ENCODE results near the gene ZNF513.
"Not testable (repeated sequence)": the region's sequence is repeated elsewhere in the genome, so short reads cannot be mapped to it uniquely, and the experiment has no call there.

ZNF513 gene, protein sequence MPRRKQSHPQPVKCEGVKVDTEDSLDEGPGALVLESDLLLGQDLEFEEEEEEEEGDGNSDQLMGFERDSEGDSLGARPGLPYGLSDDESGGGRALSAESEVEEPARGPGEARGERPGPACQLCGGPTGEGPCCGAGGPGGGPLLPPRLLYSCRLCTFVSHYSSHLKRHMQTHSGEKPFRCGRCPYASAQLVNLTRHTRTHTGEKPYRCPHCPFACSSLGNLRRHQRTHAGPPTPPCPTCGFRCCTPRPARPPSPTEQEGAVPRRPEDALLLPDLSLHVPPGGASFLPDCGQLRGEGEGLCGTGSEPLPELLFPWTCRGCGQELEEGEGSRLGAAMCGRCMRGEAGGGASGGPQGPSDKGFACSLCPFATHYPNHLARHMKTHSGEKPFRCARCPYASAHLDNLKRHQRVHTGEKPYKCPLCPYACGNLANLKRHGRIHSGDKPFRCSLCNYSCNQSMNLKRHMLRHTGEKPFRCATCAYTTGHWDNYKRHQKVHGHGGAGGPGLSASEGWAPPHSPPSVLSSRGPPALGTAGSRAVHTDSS

DNA sequence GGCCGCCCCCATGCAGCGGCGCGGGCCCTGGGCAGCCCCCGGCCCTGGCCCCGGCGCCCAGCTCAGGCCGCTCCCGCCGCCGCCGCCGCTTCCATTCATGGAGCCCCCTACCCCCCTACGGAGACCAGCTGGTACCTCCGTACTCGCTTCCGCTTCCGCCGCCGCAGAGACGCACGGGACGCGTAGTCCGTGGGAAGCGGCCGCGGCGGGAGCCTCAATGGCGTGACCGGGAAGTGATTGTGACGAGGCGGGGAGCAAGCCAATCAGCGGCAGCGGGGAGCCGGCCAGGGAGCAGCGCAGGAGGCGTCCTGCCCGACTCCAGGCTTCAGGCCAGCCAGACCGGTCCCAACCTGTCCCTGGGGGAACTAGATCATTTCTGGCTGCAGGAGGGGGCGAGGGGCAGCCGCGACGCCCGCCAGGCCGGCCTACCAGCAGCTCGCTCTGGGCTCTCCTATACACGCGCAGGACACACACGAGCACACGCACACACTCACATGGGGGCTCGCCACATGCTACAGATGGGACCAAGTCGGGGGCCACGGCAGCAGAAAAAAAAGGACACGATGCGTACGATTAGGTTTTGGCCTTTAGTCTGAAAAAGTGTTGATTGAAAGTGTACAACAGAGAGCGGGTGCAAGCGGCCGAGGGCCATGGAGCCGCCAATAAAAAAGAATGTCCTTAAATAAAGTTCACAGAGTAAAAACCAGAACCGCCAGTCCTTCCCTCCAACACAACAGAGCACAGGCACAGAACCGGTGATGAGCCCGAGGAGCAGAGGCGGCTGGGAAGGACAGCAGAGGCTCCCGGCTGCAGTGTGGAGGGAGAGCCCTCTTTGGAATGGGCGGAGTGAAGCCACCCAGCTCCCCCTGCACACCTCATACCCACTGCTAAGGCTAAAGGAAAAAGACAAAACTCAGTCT, at the start of gene ZNF513:
ZNF513 (minus strand) TSS at position 109 of the 920 bp plus-strand sequence. CDS start 208 bp downstream, outside the sequence.
- peak; percentile 97 for DNase-seq (ENCODE audit: low read depth)

DNA sequence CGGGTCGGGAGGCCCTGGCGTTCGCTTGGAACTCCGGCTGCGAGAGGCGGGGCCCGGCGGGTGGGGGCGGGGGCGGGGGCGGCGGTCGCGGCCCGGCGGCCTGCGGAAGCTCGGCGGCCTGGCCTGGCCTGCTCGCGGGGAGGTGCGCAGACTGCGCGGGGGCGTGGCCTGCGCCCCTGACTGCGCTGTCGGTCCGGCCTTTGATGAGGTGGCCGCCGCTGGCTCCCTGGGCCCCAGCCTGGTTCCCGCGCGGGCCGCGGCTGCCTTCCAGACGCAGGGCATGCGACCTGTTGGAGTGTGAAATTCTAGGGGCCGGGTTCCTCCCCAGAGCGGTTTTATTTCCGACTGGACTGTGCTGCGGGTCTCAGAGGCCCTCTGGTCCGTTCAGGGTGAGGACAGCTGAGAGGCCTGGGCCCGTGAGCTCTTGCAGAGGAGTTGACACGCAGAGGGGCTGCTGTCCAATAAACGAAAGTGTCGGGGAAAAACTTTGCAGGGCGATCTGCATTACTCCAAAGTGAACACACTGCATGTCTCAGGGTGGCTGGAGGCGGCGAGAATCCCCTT, 48.5 kb upstream of the ZNF513 start:
- DNase-seq (ENCODE audit: low read depth) = peak; percentile 88

DNA sequence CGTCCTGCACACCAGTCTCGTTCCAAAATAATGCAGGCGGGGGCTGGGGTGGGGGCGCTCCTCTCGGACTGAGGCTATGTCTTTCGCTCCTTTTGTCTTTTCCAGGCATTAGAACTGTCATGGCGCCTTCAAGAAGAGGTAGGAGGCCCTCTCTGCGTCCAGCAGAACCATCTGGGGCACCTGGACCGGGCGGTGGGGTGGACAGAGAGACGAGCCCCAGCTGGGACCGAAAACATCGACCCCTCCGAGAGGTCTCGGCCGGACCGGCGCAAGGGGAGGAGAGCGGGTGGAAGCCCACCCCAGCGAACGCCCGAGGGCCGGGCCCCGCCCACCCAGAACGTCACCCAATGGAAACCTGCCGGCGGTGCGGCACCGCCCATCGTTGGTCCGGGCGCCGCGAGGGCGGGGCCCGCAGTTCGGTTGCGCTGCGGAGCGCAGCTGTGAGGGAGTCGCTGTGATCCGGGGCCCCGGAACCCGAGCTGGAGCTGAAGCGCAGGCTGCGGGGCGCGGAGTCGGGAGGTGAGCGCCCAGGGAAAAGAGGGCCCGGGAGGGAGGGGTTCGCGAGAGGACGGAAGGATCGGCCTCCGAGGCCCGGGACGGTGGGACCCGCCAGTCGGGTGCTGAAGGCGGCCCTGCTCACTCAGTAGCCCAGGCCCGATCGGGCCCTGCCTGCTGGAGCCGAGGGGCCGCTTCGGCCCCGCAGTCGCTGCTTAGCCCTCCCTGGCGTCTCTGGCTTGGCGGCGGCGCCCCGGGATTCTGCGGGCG, 47.9 kb upstream of the ZNF513 start, which contains the start of gene NRBP1:
NRBP1 (plus strand) TSS at position 419 of the 765 bp plus-strand sequence. CDS start 4,643 bp downstream, outside the sequence.
- DNase-seq (ENCODE audit: low read depth) = peak; percentile 86

DNA sequence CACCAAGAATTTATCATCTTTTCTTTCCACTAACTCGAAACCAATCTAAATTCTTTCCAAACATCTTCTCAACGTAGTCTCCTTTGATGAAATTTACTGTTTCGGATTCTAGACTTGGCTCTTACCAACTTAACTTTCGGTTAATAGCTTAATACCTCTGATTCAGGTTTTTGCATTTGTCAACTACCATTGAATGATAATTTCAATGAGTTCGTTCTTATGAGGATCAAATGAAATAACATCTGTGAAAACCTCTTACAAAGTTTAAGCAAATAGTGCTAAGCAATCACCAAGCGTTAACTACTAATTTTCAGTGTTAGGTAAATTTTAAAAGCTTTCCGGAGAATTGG, 47.3 kb upstream of the ZNF513 start:
- no peak for DNase-seq (ENCODE audit: low read depth)

DNA sequence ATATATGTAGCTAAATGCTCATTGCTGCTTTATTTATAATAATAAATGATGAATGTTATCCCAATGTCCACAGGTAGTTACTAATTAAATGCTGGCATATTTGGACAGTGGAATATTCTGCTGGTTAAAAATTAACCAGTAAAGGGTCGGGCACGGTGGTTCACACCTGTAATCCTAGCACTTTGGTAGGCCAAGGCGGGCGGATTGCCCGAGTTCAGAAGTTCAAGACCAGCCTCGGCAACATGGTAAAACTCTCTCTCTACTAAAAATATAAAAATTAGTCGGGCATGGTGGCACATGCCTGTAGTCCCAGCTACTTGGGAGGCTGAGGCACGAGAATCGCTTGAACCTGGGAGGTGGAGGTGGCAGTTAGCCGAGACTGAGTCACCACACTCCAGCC, 44.5 kb upstream of the ZNF513 start:
- not testable (repeated sequence) for DNase-seq (ENCODE audit: low read depth)

DNA sequence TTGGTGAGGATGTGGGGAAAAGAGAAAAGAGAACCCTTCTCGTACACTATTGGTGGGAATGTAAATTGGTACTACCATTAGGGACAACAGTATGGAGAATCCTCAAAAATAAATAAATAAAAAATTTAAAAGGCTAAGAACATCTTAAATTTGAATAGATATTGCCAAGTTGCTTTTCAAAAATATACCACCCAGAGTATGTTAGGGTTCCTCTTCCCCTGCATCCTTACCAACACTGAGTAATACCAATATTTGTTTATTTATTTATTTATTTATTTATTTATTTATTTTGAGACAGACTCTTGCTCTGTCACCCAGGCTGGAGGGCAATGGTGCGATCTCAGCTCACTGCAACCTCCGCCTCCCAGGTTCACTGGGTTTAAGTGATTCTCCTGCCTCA, 42.4 kb upstream of the ZNF513 start:
- no peak for DNase-seq (ENCODE audit: low read depth)

DNA sequence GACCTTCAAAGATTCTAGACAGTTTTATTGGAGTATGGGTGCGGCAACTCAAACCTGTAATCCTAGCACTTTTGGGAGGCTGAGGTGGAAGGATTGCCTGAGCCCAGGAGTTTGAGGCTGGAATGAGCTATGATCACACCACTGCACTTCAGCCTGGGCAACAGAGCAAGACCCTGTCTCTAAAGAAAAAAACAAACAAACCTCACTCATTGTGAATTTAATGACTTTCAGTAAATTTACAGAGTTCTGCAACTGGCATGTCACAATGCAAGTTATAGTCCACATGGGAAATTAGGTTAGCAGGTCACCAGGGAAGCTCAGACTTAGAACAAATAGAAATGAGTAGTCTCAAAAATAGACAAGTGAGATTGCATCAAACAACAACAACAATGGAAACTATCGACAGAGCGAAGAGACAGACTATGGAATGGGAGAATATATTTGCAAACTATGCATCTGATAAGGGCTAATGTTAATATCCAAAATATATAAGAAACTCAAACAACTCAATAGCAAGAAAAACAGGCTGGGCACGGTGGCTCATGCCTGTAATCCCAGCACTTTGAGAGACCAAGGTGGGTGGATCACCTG, 41.2 kb upstream of the ZNF513 start:
- DNase-seq (ENCODE audit: low read depth) = no peak

DNA sequence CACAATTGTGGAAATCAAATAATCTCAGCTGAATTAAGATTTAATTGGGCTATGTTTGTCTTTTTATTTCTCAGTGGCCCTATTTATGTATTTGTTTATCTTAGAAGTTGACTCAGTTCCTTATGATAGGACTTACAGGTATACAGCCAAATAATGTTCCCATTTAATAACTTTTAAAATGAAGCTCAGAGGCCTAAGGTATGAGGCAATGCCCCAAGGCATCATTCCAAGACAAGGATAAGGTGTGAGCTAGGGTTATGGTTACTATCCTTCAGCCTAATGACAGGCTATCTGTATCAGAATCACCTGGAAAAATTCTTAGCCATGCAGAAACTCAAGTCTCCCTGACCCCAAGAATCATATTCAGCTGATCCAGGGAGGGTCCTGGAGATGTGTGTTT, 40.5 kb upstream of the ZNF513 start:
- DNase-seq (ENCODE audit: low read depth) = no peak

DNA sequence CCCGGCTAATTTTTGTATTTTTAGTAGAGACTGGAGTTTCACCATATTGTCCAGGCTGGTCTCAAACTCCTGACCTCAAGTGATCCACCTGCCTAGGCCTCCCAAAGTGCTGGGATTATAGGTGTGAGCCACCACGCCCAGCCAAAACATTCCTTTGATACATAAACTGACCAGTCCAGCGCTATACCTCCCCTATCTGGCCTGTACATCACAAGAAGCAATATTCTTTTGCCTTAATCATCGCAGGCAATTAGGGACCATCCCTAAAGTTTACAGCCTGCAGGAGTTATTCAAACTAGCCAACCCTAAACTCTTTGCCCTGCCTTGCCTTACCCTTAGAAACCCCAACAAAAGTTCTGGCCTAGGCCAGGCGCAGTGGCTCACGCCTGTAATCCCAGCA, 35.6 kb upstream of the ZNF513 start:
- DNase-seq (ENCODE audit: low read depth) = no peak

DNA sequence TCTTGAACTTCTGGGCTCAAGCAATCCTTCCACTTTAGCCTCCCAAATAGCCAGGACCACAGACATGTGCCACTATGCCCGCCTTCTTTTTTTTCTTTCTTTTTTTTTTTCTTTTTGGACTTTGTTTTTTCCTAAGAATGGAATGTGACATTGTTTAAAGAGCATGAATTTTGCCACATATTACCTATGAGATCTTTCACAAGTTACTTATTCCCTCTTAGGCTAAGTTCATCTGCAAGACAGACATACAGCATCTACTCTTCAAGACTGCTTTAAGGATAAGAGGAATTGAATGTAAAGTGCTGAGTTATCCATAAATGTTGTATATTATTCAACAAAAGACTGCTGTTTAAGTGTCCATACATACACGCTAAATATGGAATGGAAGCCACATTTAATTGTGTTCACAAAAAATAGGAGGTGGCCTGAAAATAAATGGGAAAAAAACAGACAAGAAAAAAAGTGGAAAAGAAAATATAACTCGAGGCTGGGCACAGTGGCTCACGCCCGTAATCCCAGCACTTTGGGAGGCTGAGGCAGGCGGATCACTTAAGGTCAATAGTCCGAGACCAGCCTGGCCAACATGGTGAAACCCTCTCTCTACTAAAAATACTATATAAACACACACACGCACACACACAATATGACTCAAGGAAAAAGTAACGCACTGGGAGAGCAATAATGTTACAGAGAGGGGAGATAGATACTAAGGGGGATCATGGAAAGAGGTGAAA, 32.1 kb upstream of the ZNF513 start:
- no peak for DNase-seq (ENCODE audit: low read depth)

DNA sequence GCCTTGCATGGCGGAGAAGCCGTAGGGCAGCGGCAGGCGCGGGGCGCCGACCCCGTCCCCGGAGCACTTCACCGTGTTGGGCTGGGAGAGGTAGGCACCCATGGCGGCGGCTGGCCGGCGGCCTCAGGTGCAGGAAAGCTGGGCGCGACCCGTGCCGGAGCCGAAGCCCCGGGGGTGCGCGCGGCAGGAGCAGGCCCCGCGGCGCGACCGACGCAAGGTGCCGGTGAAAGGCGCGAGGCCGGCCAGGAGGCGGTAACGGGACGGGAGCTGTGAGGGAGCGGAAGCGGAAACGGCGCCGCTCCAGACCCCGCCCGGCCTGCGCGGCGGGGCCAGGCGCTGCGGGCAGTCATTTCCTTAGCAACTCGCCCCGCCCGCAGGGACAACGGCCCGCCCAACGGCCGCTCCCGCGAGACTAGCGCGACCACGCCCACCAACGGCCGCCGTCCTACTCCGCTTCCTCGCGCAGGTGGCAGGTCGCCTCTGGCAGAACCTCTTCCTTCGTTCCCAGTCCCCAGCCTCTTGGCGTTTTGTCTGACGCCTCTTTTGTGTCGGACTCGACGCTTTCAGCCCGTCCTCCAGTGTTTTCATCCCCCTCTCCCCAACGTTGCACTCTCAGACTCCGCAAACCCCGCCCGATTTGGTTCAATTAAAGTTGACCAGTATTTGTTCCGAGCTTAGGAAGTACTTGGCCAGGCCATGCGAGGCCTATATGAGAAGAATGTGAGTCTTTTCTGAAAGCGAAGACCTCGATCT, 29.0 kb upstream of the ZNF513 start, which contains the start of gene PPM1G:
PPM1G (minus strand) TSS at position 271 of the 753 bp plus-strand sequence; CDS start at position 102, 169 bp downstream.
- DNase-seq (ENCODE audit: low read depth) = peak; percentile 92

DNA sequence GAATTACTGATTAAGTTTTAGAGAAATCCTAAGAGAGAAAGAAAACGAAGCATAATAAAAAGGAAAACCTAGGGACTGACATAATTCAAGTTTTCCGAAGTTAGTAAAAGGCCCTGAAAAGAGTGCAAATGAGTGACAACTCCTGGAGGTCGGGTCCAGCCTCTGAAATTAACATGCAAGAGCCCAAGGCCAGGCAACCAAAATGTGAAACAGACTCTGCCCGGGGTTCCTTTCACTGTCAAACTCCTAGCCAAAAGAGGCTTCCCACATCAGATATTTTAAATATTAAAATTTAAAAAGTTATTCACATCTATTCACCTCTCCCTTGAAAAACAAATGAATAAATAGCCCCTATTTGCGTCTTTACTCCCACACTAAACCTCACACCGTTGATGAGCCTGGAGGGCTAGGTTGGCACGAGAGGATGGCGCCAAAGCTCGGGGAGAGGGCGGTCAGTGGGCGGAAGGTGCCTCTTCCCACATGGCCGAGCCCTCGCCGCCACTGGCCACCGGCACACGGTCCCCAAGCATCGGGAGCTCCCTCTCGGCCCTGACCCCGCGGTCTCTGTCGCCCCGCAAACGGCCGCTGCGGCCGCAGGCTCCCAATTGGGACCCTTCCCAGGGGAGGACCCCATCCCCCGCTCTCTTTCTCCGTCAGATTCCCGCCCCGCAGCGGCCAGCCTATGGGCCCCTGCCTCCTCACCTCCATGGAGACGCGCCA, 28.2 kb upstream of the ZNF513 start:
- DNase-seq (ENCODE audit: low read depth) = peak; percentile 4

DNA sequence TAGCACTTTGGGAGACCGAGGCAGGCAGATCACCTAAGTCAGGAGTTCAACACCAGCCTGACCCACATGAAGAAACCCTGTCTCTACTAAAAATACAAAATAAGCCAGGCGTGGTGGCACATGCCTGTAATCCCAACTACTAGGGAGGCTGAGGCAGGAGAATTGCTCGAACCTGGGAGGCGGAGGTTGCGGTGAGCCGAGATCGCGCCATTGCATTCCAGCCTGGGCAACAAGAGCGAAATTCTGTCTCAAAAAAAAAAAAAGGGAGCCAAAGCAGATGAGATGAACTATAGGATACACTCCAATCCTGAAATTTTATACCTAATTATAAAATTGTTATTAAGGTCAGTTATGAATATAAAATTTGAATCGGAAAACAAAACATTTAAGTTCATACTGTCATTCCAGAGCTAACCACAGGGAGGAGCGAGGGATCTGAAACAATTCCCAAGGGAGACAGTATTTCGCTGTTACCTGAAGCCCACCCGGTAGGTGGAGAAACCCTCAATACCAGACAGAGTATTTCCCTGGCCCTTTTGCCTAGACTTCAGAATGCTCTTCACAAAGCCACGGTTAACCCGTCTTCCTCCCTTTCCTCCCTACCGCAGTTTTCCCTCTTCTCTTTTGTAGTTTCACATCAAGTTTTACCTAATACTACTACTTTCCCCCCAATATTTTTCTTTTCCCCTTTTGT, 27.4 kb upstream of the ZNF513 start:
- peak; percentile 58 for DNase-seq (ENCODE audit: low read depth)

DNA sequence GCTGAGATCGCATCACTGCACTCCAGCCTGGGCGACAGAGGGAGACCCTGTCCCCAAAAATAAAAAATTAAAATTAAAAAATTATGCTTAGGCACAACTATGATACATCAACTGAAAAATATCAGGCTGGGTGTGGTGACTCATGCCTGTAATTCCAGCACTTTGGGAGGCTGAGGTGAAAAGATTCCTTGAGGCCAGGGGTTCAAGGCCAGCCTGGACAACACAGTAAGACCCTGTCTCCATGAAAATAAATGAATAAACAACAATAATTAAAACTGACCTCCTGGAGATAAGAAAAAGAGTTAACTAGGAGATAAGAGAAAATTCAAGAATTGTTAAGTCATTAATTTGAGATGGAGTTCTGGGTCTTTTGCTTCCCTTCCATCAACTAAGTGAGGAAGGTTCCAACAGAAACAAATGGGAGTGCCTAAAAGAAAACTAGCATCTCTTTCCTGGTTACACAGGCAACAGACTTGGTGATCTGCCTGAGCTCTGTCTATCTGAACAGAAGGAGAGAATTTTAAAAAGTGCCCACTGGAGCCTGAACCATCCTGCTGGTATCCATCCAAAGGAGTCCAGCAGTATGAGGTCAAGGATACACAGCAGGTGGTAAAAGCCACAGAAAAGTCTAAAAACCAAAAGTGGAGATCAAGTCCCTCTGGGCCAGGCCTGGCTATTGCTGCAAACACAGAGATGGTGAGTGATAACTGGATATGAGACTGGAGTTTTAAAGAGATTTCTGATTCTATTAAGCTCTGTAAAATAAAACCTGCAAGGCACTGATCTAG, 20.0 kb upstream of the ZNF513 start:
- no peak for DNase-seq (ENCODE audit: low read depth)

DNA sequence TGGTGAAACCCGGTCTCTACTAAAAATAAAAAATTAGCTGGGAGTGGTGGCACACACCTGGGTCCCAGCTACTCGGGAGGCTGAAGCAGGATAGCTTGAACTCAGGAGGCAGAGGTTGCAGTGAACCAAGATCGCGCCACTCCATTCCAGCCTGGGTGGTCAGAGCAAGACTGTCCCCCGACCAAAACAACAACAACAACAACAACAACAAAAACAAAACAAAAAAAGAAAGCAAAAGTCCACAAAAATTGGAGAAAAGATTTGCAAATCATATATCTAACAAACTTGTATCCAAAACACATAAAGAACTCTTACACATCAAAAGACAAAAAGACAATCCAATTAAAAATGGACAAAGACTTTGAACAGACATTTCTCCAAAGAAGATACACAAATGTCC, 18.4 kb upstream of the ZNF513 start:
- DNase-seq (ENCODE audit: low read depth) = no peak

DNA sequence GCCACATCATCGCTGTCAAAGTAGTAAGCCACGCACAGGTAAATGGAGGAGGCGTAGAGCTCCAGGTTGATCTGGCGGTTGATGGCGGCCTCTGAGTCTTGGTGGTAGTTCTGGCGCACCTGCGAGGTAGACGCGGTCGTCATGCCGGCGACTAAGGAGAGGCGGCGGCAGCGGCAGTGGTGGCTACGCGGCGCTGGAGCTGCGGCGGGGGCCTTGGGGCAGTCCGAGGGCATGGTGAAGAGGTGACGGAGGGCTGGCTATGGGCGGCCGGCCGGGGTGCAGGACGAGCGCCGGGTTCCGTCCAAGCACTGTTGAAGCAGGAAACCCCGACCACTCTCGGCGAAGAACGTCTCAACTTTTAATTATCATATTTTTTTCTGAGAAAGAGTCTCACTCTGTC, 12.7 kb upstream of the ZNF513 start:
- no peak for DNase-seq (ENCODE audit: low read depth)
